Endodermal cell (in vitro differentiated cells): Measurements from ENCODE around the gene S100A10. TPM values are rescaled to one million over a fixed set of nuclear protein-coding genes. Genes with fewer than 3 reads are reported as not detected.

ENCODE experiments used
- DNase-seq: peaks from one replicate; pipeline ENCODE4 v3.0.0-alpha.2; 2017
- H3K27ac ChIP-seq: 2 replicates; pipeline ENCODE4 v1.5.1; 2013; ENCODE audit warnings: mild to moderate bottlenecking, low read depth, low read length, moderate library complexity
- H3K27me3 ChIP-seq: 2 replicates; pipeline ENCODE4 v1.6.1; 2013; ENCODE audit warnings: mild to moderate bottlenecking, low read length, moderate library complexity; ENCODE audit not compliant: insufficient read depth, control insufficient read depth, poor library complexity, severe bottlenecking
- H3K36me3 ChIP-seq: 2 replicates; pipeline ENCODE4 v1.7.0; 2013; ENCODE audit warnings: mild to moderate bottlenecking, low read length, moderate library complexity; ENCODE audit not compliant: control insufficient read depth, insufficient read depth
- H3K4me1 ChIP-seq: one replicate; pipeline ENCODE4 v1.7.0; 2013; ENCODE audit warnings: low read length; ENCODE audit not compliant: control insufficient read depth, insufficient read depth
- H3K4me3 ChIP-seq: 2 replicates; pipeline ENCODE4 v1.5.1; 2013; ENCODE audit warnings: mild to moderate bottlenecking, low read length, moderate library complexity
- H3K9ac ChIP-seq: 2 replicates; pipeline ENCODE4 v1.6.1; 2013; ENCODE audit warnings: mild to moderate bottlenecking, low read length, moderate library complexity; ENCODE audit not compliant: poor library complexity, severe bottlenecking; ENCODE audit errors: extremely low read depth
- H3K9me3 ChIP-seq: 2 replicates; pipeline ENCODE4 v1.6.1; 2013; ENCODE audit warnings: mild to moderate bottlenecking, low read length, moderate library complexity; ENCODE audit not compliant: control insufficient read depth
- H3K27ac Mint-ChIP-seq: 2 replicates; pipeline ENCODE4 v1.8.0; 2020; ENCODE audit warnings: mixed read lengths
- H3K27me3 Mint-ChIP-seq: 2 replicates; pipeline ENCODE4 v1.8.0; 2021; ENCODE audit warnings: mild to moderate bottlenecking, mixed read lengths; ENCODE audit not compliant: insufficient read depth
- H3K36me3 Mint-ChIP-seq: 2 replicates; pipeline ENCODE4 v1.8.0; 2020; ENCODE audit warnings: low read depth, mixed read lengths
- H3K4me1 Mint-ChIP-seq: 2 replicates; pipeline ENCODE4 v1.8.0; 2020; ENCODE audit warnings: mixed read lengths
- H3K4me3 Mint-ChIP-seq: 2 replicates; pipeline ENCODE4 v1.8.0; 2020; ENCODE audit warnings: mild to moderate bottlenecking, moderate library complexity, mixed read lengths
- H3K9me3 Mint-ChIP-seq: 2 replicates; pipeline ENCODE4 v1.8.0; 2020; ENCODE audit warnings: mild to moderate bottlenecking, mixed read lengths
- WGBS, 2 experiments: methylation state at CpG; one replicate each; pipeline versions ENCODE4 v1.1.5 to v1.1.7; 2013; ENCODE audit warnings: missing lambda C conversion rate in 2 of 2, mixed read lengths in 1 of 2; ENCODE audit not compliant: insufficient coverage in 1 of 2, insufficient read length in 1 of 2; 5-methylcytosine and 5-hydroxymethylcytosine counted together
- total RNA-seq, 2 donors: library from RNA; stranded (reverse); fragmentation: NEBNext Ultra II Directional in 1 of 2; extraction: Animal tissue kit (Norgen Biotek cat#: 25700) in 1 of 2; gene quantifications; 2 replicates in 1 of 2; 3 replicates in 1 of 2; pipeline ENCODE4 v1.2.1, GENCODE V29; 2021
- TF ChIP-seq, protein P1 (sequence below): fragments of 200-600 bp; sonication (generic); conservative IDR thresholded peaks from 2 replicates; pipeline ENCODE4 v1.5.0; 2021; ENCODE audit warnings: antibody characterized with exemption, mild to moderate bottlenecking

Gene S100A10
- total RNA-seq, 2 donors from 2014 or later = 352 to 880 TPM

DNA sequence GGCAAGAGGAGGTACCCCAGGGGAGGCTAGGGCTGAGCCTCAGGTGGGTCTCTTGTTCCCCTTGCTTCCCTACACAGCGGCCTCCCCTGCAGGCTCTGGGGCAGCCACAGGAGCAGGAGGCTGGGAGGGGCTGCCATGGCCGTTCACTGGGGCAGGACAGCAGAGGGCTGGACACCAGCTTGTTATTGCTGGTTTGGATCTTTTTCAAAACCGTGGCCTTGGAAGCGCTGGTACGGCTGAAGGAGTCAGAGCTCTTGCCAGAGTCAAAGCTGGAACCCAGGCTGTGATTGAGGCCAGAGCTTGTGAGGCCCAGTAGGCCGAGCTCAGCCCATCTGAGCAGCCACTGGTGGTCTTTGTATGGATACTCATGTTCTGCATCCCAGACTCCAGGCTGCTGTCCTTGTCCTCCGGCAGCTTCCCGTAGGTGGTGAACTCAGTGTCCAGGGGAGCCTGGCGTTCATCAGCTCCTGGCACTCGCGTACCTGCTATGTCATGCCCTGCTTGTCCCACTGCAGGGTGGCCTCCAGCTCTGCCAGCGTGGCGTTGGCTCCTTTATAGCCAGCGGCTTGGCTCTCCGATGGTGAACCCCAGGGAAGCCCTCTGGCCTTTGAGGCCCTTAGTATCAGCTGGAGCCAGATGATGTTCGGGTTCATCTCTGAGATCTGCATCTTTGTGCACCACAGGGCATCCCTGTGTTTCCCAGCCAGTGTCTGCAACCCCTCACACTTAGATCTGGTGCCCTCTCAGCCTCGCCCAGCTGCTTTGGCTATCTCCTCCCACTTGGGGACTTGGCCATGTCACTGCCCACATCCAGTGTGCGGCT lies 44.1 kb downstream of the S100A10 start:
- no peak overlapping the region for H3K27ac ChIP-seq
- H3K9ac ChIP-seq = no peak overlapping the region
- H3K36me3 Mint-ChIP-seq = no peaks in the 10 kb centered on the region
- no peaks in the 10 kb centered on the region for H3K9me3 Mint-ChIP-seq
- H3K36me3 ChIP-seq = no peaks in the 10 kb centered on the region
- no peak overlapping the region for H3K4me3 ChIP-seq
- TF ChIP-seq, protein P1, sequence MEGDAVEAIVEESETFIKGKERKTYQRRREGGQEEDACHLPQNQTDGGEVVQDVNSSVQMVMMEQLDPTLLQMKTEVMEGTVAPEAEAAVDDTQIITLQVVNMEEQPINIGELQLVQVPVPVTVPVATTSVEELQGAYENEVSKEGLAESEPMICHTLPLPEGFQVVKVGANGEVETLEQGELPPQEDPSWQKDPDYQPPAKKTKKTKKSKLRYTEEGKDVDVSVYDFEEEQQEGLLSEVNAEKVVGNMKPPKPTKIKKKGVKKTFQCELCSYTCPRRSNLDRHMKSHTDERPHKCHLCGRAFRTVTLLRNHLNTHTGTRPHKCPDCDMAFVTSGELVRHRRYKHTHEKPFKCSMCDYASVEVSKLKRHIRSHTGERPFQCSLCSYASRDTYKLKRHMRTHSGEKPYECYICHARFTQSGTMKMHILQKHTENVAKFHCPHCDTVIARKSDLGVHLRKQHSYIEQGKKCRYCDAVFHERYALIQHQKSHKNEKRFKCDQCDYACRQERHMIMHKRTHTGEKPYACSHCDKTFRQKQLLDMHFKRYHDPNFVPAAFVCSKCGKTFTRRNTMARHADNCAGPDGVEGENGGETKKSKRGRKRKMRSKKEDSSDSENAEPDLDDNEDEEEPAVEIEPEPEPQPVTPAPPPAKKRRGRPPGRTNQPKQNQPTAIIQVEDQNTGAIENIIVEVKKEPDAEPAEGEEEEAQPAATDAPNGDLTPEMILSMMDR = no peak
- no peaks in the 10 kb centered on the region for H3K27me3 ChIP-seq
- no peaks in the 10 kb centered on the region for H3K9me3 ChIP-seq
- H3K4me1 ChIP-seq = no peaks in the 10 kb centered on the region
- no peak overlapping the region for H3K4me3 Mint-ChIP-seq
- WGBS, 2 experiments = 95 to 96% methylated on average over 12 to 18 of the region's 18 CpGs
- no peak for DNase-seq
- peaks cover 5% of the 10 kb centered on the region for H3K4me1 Mint-ChIP-seq
- peaks cover 27% of the 10 kb centered on the region for H3K27me3 Mint-ChIP-seq
- H3K27ac Mint-ChIP-seq = no peak overlapping the region

DNA sequence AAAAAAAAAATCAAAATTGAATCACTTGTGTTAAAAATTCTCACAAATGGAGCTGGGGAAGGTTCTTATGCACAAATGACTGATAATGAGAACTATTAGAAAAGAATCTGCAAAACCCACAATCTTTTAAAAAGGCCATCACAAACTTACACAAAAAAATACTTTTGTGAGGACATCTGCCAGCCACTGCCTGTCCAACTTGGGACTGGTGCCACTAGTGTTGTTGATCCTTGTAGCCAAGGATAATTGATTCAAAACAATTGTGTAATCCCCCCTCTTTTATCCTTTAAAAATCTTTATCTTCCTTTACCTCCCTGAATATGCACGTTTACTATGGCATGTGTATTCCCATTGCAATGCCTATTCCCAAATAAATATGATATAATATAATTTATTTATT lies 45.2 kb downstream of the S100A10 start:
- 100% methylated on average over 1 of the region's 1 CpG; no CpG with 5 or more reads in 1 of the 2 experiments for whole genome bisulfite sequencing, 2 experiments
- Histone ChIP-seq H3K36me3 (no peaks in the 10 kb centered on the region), H3K4me1 (no peaks in the 10 kb centered on the region), H3K4me3 (no peak overlapping the region), H3K9ac (no peak overlapping the region), H3K27ac (no peak overlapping the region), H3K9me3 (no peaks in the 10 kb centered on the region), H3K27me3 (no peaks in the 10 kb centered on the region)
- H3K4me1 Mint-ChIP-seq = peaks cover 12% of the 10 kb centered on the region
- DNase-seq = no peak
- no peaks in the 10 kb centered on the region for H3K36me3 Mint-ChIP-seq
- H3K4me3 Mint-ChIP-seq = no peak overlapping the region
- no peaks in the 10 kb centered on the region for H3K9me3 Mint-ChIP-seq
- H3K27me3 Mint-ChIP-seq = peaks cover 32% of the 10 kb centered on the region
- H3K27ac Mint-ChIP-seq = no peak overlapping the region
- TF ChIP-seq, protein P1 = no peak

DNA sequence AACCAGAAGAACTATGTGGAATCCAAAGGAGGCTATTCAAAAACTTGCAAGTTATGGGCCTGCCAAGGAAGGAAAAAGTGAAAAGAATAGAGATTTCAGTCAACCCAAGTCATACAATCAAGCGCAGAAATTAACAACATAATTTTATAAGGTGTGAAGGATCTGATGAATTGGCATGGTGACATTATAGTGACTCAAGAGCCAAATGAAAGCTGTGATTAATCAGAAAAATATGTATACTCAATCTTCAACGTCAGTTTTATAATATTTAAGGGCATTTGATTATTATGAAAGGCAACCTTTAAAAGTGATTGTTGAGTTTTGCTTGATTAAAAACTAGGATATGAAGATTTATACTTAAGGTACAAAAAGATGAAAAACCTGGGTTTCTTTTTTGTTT lies 46.5 kb downstream of the S100A10 start:
- DNase-seq = no peak
- Histone ChIP-seq H3K4me1 (peaks cover 4% of the 10 kb centered on the region), H3K4me3 (no peak overlapping the region), H3K9ac (no peak overlapping the region), H3K27ac (no peak overlapping the region), H3K27me3 (no peaks in the 10 kb centered on the region), H3K9me3 (no peaks in the 10 kb centered on the region), H3K36me3 (no peaks in the 10 kb centered on the region)
- no peak overlapping the region for H3K4me3 Mint-ChIP-seq
- H3K9me3 Mint-ChIP-seq = no peaks in the 10 kb centered on the region
- H3K27me3 Mint-ChIP-seq = peaks cover 32% of the 10 kb centered on the region
- TF ChIP-seq, protein P1 = no peak
- 100% methylated on average over 1 to 2 of the region's 2 CpGs for WGBS, 2 experiments
- H3K36me3 Mint-ChIP-seq = no peaks in the 10 kb centered on the region
- H3K27ac Mint-ChIP-seq = no peak overlapping the region
- H3K4me1 Mint-ChIP-seq = peaks cover 20% of the 10 kb centered on the region
